GM19397 (cell line): ENCODE data around the gene SNAPC3.
"Not testable (repeated sequence)": the region's sequence is repeated elsewhere in the genome, so short reads cannot be mapped to it uniquely, and the experiment has no call there.

Experiments
- ATAC-seq: cut with Tn5 transposase; IDR thresholded peaks from one replicate; pipeline ENCODE4 v1.9.1; 2021; ENCODE audit warnings: mild to moderate bottlenecking, moderate library complexity; ENCODE audit not compliant: unreplicated experiment

Gene SNAPC3

DNA sequence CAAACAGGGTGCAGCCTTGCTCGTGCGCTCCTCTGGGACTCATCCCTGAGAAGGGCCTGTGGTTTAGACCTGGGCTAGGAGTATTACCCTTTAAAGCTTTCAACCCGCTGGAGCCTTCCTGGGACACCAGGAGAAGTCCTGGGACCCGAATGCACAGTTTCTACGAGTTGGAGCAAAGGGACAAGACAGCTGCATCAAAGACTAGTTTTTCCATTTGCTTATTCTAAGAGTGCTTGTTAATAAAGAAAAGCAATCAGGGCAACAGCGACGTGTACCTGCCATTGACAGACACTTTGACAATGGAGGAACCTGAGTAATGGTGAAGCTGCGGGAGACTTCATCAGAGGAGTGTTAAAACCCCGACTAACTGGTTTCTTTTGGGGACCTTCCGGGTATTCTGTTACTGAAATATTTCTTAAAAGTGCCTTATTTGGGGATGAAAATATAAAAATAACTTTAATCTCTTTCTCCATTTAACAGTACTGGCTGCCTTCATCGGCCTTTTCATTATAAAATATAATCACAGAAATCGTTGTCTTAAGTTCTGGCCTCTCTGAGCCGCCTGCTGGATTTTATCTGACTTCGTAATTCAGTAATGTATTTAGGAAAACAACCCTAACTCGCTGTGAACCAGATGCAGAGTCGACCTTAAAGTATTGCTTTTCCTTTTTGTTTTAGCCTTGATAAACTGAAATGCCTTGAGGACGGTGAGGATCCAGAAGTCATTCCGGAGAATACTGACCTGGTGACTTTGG is 732 bp downstream of the SNAPC3 start:
- no peak for ATAC-seq

DNA sequence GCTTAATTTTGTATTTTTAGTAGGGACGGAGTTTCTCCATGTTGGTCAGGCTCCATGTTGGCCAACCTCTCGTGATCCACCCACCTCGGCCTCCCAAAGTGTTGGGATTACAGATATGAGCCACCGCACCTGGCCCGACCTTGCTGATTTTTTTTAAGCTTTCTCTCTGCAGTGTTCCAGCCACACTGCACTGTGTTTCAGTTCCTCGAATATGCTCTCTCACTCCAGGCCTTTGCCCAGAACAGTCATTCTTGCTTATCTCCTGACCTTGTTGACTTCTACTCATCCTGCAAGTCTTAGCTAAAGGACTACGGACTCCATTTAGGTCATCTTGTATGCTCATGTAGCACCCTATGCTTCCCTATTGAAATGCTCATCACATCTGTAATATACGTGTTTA is 3.3 kb downstream of the SNAPC3 start:
- no peak for ATAC-seq

DNA sequence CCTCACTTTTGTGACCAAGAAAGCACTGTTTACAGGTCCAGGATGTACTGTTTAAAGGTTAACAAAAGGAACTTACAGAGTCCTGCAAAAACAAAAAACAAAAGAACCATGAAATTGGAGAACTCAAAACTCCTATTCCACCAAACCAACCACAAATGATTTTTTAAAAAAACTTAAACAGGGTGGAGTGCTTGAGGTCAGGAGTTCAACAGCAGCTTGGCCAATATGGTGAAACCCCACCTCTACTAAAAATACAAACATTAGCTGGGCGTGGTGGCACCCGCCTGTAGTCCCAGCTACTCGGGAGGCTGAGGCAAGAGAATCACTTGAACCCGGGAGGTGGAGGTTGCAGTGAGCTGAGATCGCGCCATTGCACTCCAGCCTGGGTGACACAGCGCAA is 5.0 kb downstream of the SNAPC3 start:
- ATAC-seq = not testable (repeated sequence)

DNA sequence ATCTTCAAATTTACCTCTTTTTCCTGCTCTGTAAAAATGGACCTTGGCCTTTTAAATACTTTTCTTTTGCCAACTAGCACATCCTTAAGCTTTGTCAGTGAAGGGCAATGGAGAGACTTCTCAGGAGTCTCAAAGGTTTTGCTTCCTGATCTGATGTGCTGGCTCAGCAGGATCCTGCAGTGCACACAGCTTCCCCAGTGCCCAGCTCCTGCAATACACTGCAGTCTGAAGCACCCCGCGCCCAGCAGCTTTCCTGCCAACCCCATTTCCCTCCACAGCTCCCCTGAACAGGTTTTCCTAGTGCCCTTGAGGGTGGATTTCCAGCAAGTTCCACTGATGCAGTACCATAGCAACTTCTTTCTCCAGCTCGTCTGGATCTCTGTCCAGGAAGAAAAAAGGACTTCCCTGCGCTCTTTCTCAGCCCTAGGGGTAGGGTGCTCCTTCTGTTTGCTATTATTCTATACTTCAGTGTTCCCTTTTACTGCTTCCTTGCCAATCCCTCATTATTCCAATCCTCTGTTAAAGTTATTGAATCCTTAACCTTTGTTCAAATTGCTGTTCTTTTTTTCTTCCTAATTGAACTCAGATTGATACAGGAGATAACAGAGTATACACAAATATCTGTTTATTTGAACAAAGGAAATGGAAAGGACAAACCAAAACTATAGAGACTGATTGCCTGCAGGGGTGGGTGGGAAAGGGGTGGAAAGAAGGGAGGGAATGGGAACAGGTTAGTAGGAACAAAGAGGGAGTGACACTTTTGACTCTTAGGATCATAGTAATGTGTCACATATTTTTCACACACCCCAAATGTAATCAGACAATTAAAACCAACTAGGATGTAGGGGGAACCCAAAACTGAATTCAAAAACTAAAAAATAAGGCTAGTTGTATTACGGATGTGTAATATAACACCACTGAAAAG is 8.5 kb downstream of the SNAPC3 start:
- ATAC-seq = no peak

DNA sequence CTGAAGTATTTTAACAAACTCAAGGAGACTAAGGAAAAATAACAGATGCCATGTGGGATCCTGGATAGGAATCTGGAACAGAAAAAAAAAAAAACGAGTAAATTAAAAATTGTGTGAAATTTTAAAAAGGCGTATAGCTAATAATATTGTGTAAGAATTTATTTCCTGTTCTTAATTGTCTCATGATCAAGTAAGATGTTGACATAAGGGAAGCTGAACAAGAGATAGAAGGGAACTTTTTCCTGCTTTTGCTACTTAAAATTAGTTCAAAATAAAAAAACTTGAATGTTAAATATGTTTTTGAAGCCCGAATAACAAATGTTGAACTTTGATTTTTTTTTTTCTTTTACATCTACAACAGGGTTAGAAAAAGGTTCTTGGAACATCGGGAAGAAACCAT is 10.5 kb downstream of the SNAPC3 start:
- ATAC-seq = no peak

DNA sequence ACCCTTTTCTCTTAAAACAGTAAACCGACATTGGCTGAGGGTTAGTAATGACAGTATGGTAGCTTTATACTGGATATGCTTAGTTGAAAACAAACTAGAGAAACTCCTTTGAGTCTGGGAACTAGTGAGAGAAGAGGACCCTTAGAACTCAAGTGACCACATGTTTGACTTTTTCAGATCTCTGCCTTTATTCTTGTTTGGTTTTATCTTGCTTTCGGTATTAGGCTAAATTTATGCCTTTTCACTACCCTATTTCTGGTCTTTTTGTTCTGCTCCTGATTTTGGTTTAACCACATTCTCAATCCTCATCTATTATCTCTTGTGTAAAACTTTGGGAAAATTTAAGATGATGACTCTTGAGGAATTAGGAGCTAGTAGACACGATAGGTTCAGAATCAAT is 11.0 kb downstream of the SNAPC3 start:
- no peak for ATAC-seq

DNA sequence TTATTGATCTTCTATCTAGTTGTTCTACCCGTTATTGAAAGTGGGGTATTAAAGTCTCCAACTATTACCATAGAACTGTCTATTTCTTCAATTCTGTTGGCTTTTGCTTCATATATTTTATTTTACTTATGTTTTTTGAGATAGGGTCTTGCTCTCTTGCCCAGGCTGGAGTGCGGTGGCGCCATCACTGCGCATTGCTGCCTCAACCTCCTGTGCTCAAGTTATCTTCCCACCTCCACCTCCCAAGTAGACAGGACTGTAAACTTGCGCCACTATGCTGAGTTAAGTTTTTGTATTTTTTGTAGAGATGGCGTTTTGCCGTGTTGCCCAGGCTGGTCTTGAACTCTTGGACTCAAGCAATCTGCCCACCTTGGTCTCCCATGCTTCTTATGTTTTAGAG is 16.2 kb downstream of the SNAPC3 start:
- no peak for ATAC-seq

DNA sequence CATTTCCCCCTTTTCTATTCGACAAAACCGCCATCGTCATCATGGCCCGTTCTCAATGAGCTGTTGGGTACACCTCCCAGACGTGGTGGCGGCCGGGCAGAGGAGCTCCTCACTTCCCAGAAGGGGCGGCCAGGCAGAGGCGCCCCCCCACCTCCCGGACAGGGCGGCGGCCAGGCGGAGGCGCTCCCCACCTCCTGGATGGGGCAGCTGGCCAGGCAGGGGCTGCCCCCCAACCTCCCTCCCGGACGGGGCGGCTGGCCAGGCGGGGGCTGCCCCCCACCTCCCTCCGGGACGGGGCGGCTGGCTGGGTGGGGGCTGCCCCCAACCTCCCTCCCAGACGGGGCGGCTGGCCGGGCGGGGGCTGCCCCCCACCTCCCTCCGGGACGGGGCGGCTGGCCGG is 19.2 kb downstream of the SNAPC3 start:
- not testable (repeated sequence) for ATAC-seq

DNA sequence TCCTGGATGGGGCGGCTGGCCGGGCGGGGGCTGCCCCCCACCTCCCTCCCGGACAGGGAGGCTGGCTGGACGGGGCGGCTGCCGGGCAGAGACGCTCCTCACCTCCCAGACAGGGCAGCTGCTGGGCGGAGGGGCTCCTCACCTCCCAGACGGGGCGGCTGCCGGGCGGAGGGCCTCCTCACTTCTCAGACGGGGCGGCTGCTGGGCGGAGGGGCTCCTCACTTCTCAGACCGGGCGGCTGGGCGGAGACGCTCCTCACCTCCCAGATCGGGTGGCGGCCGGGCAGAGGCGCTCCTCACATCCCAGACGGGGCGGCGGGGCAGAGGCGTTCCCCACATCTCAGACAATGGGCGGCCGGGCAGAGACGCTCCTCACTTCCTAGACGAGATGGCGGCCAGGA is 19.6 kb downstream of the SNAPC3 start:
- ATAC-seq = not testable (repeated sequence)

DNA sequence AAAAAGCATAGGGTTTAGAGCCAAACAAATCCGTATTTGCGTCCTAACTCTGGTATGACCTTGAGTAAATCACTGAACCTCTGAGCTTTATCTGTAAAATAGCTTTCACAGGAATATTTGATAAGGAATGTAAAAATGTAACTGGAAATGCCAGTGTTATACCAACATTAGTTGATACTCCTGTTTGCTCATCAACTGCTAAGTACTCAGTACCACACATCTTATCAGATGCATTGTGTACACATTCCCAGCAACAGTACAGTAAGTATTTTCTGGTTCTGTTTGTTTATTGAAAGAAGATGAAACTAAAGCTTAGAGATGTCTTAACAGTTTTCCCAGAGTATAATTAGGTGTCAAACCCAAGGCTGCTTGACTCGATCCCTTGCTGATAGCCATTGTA is 21.5 kb downstream of the SNAPC3 start:
- no peak for ATAC-seq

DNA sequence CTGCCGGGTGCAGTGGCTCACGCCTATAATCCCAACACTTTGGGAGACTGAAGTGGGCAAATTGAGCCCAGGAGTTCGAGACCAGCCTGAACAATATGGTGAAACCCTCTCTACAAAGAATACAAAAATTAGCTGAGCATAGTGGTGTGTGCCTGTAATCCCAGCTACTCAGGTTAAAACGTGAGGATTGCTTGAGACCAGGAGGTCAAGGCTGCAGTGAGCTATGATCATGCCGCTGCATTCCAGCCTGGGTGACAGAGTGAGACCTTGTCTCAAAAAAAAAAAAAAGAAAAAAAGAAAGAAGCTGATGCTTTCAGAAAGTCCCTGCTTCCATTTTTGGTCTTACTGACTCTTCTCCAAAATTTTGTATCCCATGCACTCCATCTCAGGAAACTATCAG is 31.3 kb downstream of the SNAPC3 start:
- no peak for ATAC-seq

DNA sequence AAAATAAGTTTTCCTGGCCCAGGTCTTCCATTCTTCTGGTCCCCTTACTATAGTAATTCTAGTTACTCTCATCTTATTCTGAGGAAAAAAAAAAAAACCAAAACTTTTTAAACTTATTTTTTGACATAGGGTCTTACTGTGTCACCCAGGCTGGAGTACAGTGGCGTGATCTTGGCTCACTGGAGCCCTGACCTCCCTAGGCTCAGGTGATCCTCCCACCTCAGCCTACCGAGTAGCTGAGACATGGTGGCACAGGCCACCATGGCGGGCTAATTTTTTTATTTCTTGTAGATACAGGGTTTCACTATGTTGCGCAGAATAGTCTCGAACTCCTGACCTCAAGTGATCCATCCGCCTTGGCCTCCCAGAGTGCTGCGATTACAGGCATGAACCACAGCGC is 38.4 kb downstream of the SNAPC3 start:
- ATAC-seq = no peak

DNA sequence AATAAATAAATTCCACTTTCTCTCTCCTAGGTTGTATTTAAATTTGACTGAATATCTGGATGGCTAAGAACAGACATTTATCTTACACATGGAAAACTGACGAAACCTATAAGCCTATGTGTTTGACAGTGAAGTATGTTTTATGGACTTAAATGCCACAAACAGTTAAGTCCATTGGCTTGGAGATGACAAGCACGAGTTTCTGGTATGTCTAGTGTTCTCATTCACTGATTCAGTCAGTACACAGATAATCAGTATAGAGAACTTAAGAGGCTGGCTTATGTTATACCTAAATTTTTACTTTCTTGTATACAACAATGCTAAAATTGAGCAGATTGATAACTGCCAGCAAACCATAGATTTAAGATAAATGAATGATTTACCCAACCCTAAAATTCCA is 38.9 kb downstream of the SNAPC3 start:
- no peak for ATAC-seq

DNA sequence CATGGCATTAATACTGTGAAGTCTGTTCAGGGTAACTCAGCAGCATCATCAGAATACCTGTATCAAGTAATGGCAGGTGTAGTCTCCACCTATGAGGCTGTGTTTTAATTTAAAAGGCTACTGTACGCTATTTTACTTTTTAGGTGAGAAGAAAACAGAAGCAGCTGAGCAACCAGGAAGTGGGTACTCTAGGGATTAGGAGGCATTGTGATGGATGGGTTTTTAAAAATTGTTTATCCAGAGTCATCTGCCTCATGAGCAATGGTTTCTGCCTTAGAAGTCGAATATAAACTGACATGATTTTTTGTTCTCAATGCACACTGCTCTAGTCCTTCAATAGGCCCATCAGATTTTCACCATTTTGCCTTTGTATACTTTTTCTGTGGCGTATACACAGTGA is 45.5 kb downstream of the SNAPC3 start:
- ATAC-seq = no peak

DNA sequence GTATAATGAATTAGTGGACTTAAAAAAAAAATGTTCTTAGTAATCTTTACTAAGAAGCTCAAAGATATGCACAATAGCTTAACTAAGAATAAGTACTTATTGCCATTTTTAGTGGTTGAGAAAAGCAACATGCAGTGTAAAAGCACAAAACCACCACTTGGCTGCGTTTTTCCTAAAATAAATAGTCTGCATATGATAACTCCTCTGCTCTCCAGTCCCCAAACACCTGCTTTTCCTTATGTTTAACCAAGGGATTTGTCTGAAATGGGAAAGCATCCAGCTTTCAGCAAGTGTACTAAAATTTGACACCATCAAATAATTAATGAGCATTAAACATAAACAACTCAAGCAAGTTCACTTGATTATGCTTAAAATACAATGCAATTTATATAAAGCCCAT is 46.7 kb downstream of the SNAPC3 start:
- ATAC-seq = no peak

DNA sequence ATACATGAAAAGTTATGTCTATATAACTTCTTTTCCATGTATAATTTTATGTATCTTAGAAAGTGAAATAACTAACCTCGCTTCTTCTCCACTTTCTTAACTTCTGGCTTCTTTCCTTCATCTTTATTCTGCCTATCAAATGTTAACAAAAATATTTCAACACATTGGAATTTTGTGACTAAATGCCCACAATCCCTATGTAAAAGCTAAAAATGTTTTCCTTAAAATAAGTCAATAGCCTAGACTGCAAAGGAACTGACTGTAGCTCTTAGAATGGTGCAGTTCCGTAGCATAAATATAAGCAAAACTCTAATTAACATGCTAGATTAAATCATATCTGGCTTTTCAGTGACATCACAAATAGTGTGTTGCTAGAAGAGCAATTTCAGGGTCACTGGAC is 47.2 kb downstream of the SNAPC3 start:
- ATAC-seq = no peak

DNA sequence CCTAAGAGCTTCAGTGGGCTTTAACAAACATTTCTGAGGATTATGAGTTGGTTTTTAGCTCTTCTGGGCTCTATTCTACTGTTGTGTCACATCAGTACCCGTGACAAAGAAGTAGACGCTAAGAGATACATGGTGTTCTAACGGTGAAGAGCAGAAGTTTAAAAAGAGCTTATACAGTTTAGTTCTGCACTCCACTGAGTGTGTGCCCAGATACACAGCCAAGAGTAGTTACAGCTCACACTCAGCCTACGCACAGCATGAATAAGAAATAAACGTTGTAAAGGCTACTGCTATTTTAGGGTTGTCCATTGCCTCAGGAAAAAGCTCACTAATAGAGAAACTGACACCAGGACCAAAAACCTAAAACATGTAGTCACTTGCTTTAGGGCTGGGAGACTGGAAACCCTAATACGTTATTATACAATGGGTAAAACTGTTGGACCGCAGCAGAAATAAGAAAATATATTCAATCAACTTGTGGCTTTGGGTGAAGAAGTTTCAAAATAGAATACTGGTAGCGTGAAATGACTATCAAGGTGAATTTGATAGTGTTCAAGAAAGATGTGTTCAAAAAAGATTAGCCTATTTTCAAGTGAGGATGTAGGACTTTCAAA is 53.4 kb downstream of the SNAPC3 start:
- no peak for ATAC-seq

DNA sequence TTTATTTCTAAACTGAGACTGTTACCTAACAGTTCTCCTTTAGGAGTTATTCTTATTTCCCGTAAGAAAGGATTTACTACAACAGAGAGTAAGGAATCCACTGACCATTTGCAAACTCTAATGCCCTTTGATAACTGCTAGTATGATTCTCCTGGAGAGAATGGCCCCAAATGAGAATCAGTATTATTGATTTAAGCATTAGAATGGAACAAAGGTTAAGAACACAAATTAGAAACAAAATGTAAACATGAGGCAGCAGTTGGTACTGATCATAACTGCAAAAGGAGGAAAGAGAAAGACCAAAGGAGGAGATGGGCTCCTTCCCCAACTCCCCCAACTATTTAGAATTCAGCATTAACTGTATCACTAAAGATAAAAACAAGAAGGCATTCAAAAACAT is 57.4 kb downstream of the SNAPC3 start:
- ATAC-seq = no peak

DNA sequence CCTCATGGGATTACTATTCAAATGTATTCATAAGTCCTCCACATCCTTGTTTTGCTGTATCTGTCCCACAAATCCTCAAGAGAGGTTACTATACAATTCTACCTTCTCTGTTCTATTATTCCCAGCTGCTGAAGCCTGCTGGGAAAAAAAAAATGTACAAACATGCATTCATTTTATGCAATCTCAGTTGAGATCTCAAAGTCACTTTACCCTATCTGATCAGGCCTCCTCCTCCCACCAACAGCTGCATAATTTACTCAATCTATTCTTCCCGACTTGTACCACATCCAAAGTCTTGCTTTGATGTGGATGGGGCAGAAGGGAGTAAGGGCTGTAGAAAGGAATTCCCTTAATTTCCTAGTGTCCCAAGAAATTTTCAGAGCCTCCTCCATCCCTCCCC is 59.5 kb downstream of the SNAPC3 start:
- no peak for ATAC-seq

DNA sequence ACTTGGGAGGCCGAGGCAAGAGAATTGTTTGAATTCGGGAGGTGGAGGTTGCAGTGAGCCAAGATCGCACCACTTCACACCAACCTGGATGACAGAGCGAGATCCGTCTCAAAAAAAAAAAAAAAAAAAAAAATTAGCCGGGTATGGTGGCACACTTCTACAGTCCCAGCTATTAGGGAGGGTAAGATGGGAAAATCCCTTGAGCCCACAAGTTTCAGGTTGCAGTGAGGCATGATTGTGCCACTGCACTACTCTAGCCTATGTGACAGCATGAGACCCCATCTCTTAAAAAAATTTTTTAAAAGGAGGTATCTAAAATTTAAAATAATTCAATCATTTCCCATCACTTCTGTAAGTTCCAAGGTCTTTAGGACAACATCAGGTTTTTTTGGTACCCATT is 62.1 kb downstream of the SNAPC3 start:
- no peak for ATAC-seq

DNA sequence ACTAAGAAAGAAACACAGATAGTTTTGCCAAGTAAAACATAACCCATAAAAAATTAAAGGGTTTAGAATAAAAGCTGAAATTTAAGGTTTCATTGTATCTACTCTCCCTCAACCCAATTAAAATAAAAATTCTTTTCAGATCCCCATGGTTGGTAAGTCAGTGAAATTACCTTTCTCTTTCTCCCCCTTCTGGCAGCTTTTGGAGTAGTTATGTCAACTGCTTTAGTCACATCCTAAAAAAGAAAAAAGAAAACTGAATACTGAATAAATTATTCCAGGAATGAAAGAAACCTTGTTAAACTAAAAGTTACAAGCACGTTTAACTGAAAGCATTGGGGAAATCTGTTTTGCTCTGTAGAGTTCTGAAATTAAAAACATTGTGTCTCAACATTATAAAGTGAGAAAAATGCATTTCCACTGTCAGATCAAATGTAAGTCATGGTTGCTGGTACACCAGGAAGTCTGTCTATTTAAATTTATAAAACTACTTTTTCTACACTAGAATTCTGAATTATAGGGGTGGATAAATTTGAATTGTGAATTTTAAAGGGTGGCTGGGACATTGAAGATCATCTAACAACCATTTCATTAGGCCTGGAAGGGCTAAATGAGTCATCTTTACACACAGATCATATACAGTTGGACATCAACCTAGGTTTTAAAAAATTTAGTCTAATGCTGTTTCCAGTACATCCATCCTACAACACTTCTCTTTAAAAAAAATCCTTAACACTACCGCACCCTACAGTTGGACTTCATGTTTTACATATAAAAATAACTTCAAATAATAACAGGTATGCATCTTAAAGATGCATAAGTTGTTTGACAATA is 63.4 kb downstream of the SNAPC3 start:
- ATAC-seq = no peak
